ENCODE results near the gene PTGFRN.

PTGFRN gene

DNA sequence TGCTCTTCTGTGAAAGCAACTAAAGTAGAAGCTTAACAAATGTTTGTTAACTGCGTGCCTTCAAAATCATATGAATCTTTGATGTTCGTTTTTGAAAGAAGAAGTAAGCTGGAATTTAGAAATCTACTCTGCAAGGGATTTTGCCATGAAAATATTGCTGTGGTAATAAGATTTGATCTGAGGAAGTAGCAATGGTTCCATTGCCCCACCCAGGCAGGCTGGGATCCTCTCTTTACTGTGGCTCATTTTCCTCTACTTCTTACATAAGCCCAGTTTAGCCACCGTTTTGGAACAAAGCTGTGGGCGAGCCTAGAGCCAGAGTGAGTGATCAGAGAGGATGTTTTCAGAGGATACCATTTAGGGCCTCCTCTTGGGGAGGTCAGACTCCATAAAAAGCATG is 20.3 kb upstream of the PTGFRN start:
- no peak for DNase-seq

- no peak for DNase-seq
Measured at GRCh38 chr1:116891396-116892079, 18.2 kb upstream of the PTGFRN start.

DNA sequence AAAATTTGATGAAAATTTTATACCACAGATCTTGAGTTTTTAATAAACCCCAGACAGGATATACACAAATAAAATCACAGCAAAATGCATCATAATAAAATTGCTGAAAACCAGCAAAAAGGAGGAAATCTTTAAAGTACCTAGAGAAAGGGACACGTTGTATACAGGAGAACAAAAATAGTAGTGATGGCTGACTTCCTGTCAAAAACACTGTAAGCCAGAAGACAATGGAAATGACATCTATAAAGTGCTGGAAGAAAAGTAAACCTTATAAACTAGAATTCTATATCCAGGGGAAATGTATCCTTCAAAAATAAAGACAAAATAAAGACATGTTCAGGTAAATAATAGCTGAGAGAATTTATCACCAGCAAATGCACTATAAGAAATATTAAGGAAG is 14.6 kb upstream of the PTGFRN start:
- DNase-seq = no peak

DNA sequence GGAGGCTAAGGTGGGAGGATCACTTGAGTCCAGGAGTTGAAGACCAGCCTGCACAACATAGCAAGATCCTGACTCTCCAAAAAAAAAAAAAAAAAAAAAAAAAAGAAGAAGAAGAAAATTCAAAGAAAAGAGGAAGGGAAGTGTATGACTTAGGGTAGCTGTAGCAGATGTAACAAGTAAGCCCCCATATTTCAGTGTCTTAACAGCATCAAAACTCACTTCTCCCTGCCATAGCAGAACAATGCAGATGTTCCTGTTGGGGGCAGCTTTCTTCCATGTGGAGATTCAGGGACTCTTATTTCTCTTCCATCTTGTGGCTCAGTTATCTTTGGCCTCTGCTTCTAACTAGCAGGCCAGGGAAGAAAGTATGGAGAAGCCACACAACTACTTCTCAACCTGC is 10.2 kb upstream of the PTGFRN start:
- no peak for DNase-seq

GRCh38 chr1:116900471-116901365 is 9.0 kb upstream of the PTGFRN start:
- no peak for DNase-seq

GRCh38 chr1:116902027-116902426 is 7.7 kb upstream of the PTGFRN start:
- no peak for DNase-seq

GRCh38 chr1:116902723-116903383 is 6.9 kb upstream of the PTGFRN start:
- no peak for DNase-seq

DNA sequence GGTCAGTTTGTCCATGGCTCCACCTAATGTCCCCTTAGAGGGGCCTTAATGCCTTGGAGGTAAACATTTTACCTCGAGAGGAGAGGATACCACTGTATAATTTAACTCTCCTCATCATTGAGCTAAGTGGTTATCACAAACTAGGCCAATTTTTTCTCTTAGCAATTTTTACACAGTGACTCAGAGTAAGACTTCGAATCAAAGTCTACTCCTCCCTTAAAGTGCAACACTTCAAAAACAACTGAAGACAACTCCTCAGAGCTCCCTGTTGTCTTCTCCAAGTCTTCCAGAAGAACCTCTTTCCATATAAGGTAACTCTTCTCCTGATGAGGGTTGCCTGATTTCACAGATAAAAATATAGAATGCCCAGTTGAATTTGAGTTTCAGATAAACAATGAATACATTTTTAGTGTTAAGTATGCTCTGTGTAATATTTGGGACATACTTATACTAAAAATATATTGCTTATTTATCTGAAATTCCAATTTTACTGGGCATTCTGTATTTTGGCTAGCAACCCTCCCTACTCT is 4.9 kb upstream of the PTGFRN start:
- no peak for DNase-seq

DNA sequence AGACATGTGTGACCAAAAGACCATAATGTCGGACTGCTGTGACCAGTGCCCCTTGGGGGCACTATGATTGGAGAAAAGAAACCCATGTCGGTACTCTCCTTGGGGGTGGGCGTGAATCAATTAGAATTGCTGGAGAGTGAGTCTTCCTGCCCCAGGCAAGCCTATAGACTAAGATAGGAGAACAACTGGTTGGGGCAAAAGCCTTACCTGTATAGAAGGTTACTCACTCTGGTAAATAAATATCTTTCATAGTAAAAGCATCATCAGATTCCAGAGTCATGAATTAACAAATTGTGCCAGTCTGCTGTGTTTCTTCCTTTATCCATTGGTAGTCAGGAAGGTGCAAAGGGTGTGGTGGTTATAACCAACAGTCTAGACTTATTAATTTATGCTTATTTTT is 2.9 kb upstream of the PTGFRN start:
- DNase-seq = no peak

- no peak for DNase-seq
Measured at GRCh38 chr1:116907351-116907750, 2.4 kb upstream of the PTGFRN start.

DNA sequence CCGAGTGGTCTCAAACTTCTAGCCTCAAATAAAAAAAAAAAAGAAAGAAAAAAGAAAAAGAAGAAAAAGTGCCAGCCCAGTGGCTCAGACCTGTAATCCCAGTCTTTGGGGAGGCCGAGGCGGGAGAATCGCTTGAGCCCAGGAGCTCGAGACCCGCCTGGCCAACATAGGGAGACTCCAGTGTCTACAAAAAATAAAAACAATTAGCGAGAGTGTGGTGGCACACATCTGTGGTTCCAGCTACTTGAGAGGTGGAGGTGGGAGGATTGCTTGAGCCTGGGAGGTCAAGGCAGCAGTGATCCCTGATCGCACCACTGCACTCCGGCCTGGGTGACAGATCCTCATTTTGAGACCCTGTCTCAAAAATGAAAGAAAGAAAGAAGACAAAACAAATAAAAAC is 1.4 kb upstream of the PTGFRN start:
- DNase-seq = no peak

DNA sequence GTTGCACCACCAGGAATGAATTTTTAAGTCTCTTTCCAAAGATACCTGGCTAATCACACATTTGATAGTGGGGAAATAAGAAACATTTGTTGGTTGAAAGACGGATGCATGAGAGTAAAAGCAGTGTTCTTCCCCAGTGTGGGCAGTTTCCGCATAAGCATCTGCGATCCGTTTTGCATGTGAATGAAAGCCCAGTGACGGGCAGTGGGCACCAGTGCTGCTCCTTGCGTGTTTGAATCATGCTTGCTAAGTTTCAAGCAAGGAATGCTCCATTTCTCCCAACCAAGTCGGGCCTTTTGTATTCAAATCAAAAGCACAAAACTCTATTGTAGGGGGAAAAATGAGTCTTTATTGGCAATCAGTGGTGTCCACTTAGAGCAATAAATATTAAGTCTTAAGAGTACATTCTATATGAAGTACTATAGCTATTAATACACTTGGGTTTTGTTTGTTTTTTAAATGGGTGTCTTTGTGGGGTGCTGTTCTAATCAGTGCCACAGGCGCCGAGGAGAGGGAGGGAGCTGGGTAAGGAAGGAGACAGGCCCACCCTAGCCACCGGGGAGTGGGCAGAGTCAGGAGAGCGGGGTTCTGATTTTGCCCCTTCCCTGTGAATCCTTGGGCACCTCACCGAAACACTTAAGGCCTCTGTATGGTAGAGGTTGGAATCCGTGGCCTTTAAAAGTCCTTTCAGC is 750 bp upstream of the PTGFRN start:
- DNase-seq = no peak

- no peak for DNase-seq
Measured at GRCh38 chr1:116910379-116911187, 867 bp downstream of the PTGFRN start.

DNA sequence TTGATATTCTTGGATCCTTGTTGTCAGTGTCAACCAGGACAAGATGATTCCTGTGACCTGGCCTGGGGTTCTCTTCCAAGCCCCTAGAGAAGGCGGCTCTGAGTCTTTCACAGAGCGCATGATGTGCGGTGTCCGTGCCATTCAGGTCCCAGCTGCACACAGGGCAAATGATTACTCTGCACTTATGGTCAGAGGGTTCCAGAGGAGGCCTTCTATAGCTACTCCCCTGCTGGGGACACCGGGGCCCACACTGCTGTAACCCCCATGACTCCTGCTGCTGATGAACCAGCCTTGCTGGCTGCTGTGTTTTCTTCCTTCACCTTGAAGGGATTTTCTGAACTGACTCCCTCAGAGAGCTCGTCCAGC is 1.5 kb downstream of the PTGFRN start:
- DNase-seq = no peak

- no peak for DNase-seq
Measured at GRCh38 chr1:116911779-116912469, 2.2 kb downstream of the PTGFRN start.

- no peak for DNase-seq
Measured at GRCh38 chr1:116912846-116913245, 3.1 kb downstream of the PTGFRN start.

DNA sequence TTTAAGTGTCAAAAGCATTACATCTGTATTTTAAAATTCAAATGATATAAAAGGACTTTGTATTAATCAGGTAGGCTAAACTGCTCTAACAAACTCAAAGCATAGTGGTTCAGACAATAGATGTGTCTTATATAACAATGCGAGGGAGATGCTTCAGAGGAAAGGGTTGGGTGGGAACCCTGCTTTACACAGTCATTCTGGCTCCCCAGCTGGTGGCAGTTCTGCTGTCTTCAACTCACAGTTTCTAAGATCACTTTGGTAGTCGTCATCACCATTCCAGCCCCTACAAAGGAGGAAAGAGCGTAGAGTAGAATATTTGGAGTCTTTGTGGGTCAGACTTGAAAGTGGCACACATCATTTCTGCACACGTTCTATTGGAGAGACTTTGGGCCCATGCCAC is 4.2 kb downstream of the PTGFRN start:
- no peak for DNase-seq

DNA sequence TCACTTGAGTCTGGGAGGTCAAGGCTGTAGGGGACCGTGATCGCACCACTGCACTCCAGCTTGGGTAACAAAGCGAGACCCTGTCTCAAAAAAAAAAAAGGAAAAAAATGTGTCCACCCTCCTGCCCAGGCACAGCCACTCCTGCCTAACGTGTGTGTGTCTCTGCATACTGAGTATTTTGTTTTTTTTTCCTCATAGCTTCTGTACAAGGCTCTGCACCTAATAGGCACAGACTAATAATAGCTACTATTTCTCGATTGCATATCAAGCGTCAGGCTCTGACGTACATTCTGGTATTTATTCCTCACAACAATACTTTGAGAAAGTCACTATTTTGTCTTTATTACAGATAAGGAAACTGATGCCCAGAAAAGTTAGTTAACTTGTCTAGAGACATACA is 5.0 kb downstream of the PTGFRN start:
- DNase-seq = no peak

- DNase-seq = peak; percentile 49
Measured at GRCh38 chr1:116915086-116915661, 5.5 kb downstream of the PTGFRN start.

- no peak for DNase-seq
Measured at GRCh38 chr1:116916002-116916401, 6.3 kb downstream of the PTGFRN start.
